Epithelial cell of esophagus (primary cell): ENCODE data around the gene GRIK1.
A peak's percentile ranks its signal among the peaks of the same experiment; 100 is the strongest.

Source experiments
- DNase-seq: peaks from one replicate; pipeline ENCODE4 v3.0.0; 2010; ENCODE audit warnings: low read depth
- H3K4me3 ChIP-seq: 2 replicates; pipeline ENCODE4 v1.5.1; 2011; ENCODE audit warnings: mild to moderate bottlenecking, low read length, control low read depth
- CTCF ChIP-seq: IDR thresholded peaks from 2 replicates; pipeline ENCODE4 v1.5.1; 2011; ENCODE audit warnings: low read depth, mild to moderate bottlenecking, low read length, control low read depth, inconsistent platforms; ENCODE audit not compliant: insufficient read depth; ENCODE audit errors: missing control alignments

Gene GRIK1

GRCh38 chr21:29920938-29921337 is 18.9 kb downstream of the GRIK1 start:
- no peak for TF ChIP-seq CTCF
- DNase-seq, result no peak
- H3K4me3 ChIP-seq, result no peak overlapping the region

- TF ChIP-seq CTCF, result no peak
- peak; percentile 88 for DNase-seq
Observed at GRCh38 chr21:29914326-29914725, 25.5 kb downstream of the GRIK1 start.

GRCh38 chr21:29909571-29909970 is 30.2 kb downstream of the GRIK1 start:
- H3K4me3 ChIP-seq, result no peak overlapping the region
- no peak for TF ChIP-seq CTCF
- no peak for DNase-seq

More at GRCh38 chr21:29914326-29914725, 25.5 kb downstream of the GRIK1 start:
- H3K4me3 ChIP-seq, result no peak overlapping the region

- DNase-seq, result peak; percentile 69
- no peak for TF ChIP-seq CTCF
Observed at GRCh38 chr21:29904359-29905282, 35.2 kb downstream of the GRIK1 start.

GRCh38 chr21:29896884-29897283 is 42.9 kb downstream of the GRIK1 start:
- no peak for TF ChIP-seq CTCF
- no peak for DNase-seq
- no peak overlapping the region for H3K4me3 ChIP-seq

More at GRCh38 chr21:29904359-29905282, 35.2 kb downstream of the GRIK1 start:
- H3K4me3 ChIP-seq, result no peak overlapping the region

GRCh38 chr21:29893687-29894086 is 46.1 kb downstream of the GRIK1 start:
- DNase-seq, result peak; percentile 68

More at GRCh38 chr21:29893687-29894086, 46.1 kb downstream of the GRIK1 start:
- H3K4me3 ChIP-seq, result no peak overlapping the region
- no peak for TF ChIP-seq CTCF
